ENCODE data around the gene PRKN. TPM values are rescaled to one million over a fixed set of nuclear protein-coding genes. Genes with fewer than 3 reads are reported as not detected.

The PRKN gene
- total RNA-seq, 4 donors from 2014 or later = 9.6 to 17.0 (median 11.6) TPM

DNA sequence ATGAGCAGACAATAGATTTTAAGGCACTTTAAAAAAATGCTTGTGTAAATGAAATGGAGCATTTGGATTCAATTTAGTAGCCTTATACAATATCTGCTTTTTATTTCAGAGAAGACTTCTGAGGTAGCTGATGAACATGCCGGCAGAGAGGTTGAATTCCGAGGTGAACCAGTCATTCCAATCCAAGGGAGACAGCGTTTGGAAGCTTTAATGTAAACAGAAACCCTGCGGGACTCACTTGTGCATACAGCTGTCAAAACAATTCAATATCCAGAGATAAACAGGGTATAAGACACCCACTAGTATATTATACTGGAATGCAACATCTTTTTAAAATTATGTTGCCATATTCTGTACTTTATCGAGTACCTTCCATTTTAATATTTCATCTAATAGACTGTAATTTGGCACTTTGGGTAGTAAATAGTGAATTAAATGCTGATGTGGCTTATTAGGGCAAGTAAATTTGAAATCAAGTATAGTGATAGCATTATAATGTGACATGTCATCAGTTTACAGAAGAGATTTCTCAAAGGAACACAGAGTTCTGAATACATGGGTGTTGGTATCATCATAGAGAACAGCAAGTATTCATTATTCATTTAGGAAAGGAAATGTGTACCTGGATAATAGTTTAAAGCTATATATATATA, 347.7 kb downstream of the PRKN start:
- TF ChIP-seq, protein P1, sequence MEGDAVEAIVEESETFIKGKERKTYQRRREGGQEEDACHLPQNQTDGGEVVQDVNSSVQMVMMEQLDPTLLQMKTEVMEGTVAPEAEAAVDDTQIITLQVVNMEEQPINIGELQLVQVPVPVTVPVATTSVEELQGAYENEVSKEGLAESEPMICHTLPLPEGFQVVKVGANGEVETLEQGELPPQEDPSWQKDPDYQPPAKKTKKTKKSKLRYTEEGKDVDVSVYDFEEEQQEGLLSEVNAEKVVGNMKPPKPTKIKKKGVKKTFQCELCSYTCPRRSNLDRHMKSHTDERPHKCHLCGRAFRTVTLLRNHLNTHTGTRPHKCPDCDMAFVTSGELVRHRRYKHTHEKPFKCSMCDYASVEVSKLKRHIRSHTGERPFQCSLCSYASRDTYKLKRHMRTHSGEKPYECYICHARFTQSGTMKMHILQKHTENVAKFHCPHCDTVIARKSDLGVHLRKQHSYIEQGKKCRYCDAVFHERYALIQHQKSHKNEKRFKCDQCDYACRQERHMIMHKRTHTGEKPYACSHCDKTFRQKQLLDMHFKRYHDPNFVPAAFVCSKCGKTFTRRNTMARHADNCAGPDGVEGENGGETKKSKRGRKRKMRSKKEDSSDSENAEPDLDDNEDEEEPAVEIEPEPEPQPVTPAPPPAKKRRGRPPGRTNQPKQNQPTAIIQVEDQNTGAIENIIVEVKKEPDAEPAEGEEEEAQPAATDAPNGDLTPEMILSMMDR (IDR thresholded peaks at IDR 0.05; ENCODE audit: low read depth) = no peak

DNA sequence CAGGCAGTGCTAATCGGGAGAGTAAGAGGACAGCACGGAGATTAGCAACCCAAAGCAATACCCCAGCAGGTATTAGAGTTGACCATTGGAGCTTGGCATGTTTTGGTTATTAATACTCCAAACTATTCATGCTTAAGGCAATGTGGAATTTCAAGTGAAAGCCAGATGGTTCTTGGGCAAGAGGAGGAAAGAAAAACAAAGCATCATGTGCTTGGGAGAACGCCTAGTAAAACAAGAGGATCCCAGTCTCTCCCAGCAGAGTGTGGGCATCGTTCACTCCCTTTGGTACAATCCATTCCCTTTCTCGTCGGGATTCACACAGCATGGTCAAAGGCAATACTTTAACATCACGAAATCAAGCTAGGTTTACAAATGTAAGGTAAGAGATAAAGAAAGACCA, 349.8 kb downstream of the PRKN start:
- TF ChIP-seq, protein P1 (IDR thresholded peaks at IDR 0.05; ENCODE audit: low read depth) = no peak

DNA sequence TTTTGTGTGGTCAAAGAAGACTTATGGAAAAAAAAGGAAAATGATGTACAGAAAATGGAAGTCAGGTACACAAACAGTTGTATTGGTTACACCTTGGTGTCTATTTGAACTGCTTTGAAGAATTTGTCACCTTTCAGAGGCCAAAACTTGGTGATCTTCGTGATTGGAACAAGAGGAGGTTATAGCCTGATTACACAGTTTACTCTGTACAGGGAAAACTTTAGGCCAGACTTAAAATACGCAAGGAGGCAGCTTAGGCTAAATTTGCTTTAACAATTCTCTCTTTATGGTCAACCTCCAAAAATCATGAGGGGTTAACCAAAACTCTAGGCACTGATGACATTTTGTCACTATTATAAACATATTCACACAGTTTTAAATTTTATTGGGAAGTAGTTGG, 353.7 kb downstream of the PRKN start:
- TF ChIP-seq, protein P1 (IDR thresholded peaks at IDR 0.05; ENCODE audit: low read depth) = no peak

DNA sequence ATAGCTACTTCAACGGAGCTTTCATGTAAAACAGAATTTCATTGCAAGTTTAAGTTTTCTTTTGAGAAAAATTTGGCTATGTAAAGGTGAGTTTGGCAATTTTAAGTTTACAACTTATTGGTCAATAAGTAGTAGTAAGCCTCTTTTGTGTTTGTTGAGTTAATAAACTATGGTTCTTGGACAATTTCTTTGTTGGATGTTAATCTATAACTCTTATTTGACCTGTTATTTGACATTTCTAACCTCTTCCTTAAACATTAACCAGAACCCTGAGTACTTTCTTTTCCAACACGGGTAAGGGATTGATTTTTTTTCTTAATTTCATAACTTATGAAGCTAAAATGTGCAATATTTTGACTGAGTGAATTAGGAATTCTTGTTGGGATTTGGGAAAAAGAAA, 354.4 kb downstream of the PRKN start:
- TF ChIP-seq, protein P1 (IDR thresholded peaks at IDR 0.05; ENCODE audit: low read depth) = no peak

DNA sequence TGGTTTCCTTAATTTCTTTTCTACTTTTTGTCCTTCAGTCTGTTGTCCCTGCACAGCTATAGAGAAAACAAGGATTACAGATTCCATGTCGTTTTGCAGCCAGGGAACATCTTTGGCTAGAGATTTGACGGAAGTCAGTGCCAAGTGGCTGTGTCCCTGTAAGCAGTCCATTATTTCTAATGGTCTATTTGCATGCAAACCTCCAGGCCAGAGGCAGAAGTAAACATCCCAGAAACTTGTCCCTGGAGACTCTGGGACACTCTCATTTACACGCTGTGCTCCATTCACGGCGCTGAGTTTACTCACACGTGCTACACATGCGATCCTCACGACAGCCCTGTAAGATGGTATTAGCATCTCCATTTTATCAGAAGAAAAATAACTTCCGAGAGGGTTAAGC, 355.5 kb downstream of the PRKN start:
- TF ChIP-seq, protein P1 (IDR thresholded peaks at IDR 0.05; ENCODE audit: low read depth) = no peak

DNA sequence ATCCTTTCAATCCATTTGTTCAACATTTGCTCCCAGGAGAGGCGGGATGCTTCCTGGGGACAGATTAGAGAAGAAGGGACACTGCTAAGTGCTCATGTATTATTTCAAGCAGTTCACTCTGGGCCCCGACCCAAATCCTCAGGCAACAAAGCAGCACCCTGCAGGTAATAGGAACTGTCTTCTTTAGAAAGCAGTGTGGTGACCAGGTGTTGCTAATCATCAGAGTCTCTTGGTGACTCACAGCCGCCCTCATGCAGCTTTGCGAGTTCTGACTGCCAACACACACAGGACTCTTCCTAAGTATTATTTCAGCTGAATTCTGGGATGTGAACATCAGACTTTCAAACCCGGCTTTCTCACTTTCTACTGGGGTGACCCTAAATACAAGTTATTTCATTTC, 356.4 kb downstream of the PRKN start:
- TF ChIP-seq, protein P1 (IDR thresholded peaks at IDR 0.05; ENCODE audit: low read depth) = no peak

DNA sequence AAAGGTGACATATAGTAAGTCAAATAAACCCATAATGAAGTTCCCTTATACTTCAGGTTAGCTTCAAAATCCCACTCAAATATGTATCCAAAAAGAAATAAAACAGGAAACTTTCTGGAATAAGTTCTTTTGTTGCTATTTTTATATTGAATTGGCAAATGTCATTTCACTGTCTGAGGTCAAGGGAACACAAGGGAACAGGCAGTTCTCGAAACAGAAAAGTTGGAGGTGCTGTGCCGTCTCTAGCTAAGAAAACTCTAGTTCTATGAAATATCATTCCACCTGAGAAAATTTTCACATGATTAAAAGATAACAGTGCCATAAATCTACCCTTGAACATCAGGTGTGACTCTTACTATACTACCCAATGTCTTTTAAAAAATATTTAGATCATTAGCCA, 358.5 kb downstream of the PRKN start:
- TF ChIP-seq, protein P1 (IDR thresholded peaks at IDR 0.05; ENCODE audit: low read depth) = no peak
